Neural progenitor cell (in vitro differentiated cells): ENCODE data around the gene GRID1. TPM values are rescaled to one million over a fixed set of nuclear protein-coding genes. Genes with fewer than 3 reads are reported as not detected.

Experiments
- DNase-seq: peaks from one replicate; pipeline ENCODE4 v3.0.0-alpha.2; 2016; ENCODE audit warnings: low spot score
- H2AFZ ChIP-seq: fragments of 200-600 bp; sonication (generic); replicated peaks from 2 replicates; pipeline ENCODE4 v1.6.1; 2016; ENCODE audit warnings: antibody characterized with exemption
- H3F3A ChIP-seq: fragments of 200-600 bp; sonication (generic); 2 replicates; pipeline ENCODE4 v1.6.1; 2016; ENCODE audit warnings: antibody characterized with exemption, low read depth
- H3K27ac ChIP-seq: fragments of 200-600 bp; sonication (generic); 2 replicates; pipeline ENCODE4 v1.5.1; 2016; ENCODE audit warnings: mild to moderate bottlenecking
- H3K27me3 ChIP-seq: fragments of 200-600 bp; sonication (generic); 2 replicates; pipeline ENCODE4 v1.6.1; 2016; ENCODE audit warnings: mild to moderate bottlenecking, moderate library complexity
- H3K36me3 ChIP-seq: fragments of 200-600 bp; sonication (generic); 2 replicates; pipeline ENCODE4 v1.5.1; 2016
- H3K4me1 ChIP-seq: fragments of 200-600 bp; sonication (generic); 2 replicates; pipeline ENCODE4 v1.6.1; 2016; ENCODE audit warnings: mixed run types
- H3K4me2 ChIP-seq: fragments of 200-600 bp; sonication (generic); 2 replicates; pipeline ENCODE4 v1.6.1; 2016
- H3K4me3 ChIP-seq: fragments of 200-600 bp; sonication (generic); 2 replicates; pipeline ENCODE4 v1.5.1; 2016
- H3K79me2 ChIP-seq: fragments of 200-600 bp; sonication (generic); 2 replicates; pipeline ENCODE4 v1.6.1; 2016; ENCODE audit warnings: low read depth
- H3K9ac ChIP-seq: fragments of 200-600 bp; sonication (generic); 2 replicates; pipeline ENCODE4 v1.6.1; 2016
- H3K9me3 ChIP-seq: fragments of 200-600 bp; sonication (generic); 2 replicates; pipeline ENCODE4 v1.5.1; 2016; ENCODE audit warnings: low read depth
- H4K20me1 ChIP-seq: fragments of 200-600 bp; sonication (generic); 2 replicates; pipeline ENCODE4 v1.6.1; 2016; ENCODE audit warnings: low read depth
- H3K27ac Mint-ChIP-seq: 3 replicates; pipeline ENCODE4 v1.8.0; 2021; ENCODE audit warnings: mixed read lengths
- H3K27me3 Mint-ChIP-seq: 2 replicates; pipeline ENCODE4 v1.8.0; 2022; ENCODE audit warnings: low read depth, mild to moderate bottlenecking, inconsistent platforms, moderate library complexity, mixed read lengths; ENCODE audit not compliant: insufficient read depth
- H3K36me3 Mint-ChIP-seq: 3 replicates; pipeline ENCODE4 v1.8.0; 2021; ENCODE audit warnings: mixed read lengths
- H3K4me1 Mint-ChIP-seq: 3 replicates; pipeline ENCODE4 v1.8.0; 2021; ENCODE audit warnings: mixed read lengths
- H3K4me3 Mint-ChIP-seq: 3 replicates; pipeline ENCODE4 v1.8.0; 2021; ENCODE audit warnings: mild to moderate bottlenecking, moderate library complexity, mixed read lengths
- H3K9me3 Mint-ChIP-seq: 3 replicates; pipeline ENCODE4 v1.8.0; 2020; ENCODE audit warnings: mixed read lengths
- CTCF ChIP-seq: fragments of 200-600 bp; sonication (generic); IDR thresholded peaks from 2 replicates; pipeline ENCODE4 v1.5.1; 2017; ENCODE audit warnings: antibody characterized with exemption, mild to moderate bottlenecking
- EZH2 ChIP-seq: fragments of 200-600 bp; sonication (generic); IDR thresholded peaks from 2 replicates; pipeline ENCODE4 v1.6.1; 2017; ENCODE audit warnings: antibody characterized with exemption, mild to moderate bottlenecking, moderate library complexity
- EZH2phosphoT487 ChIP-seq: fragments of 200-600 bp; sonication (generic); IDR thresholded peaks from 2 replicates; pipeline ENCODE4 v1.6.1; 2017; ENCODE audit warnings: antibody characterized with exemption
- total RNA-seq: library from RNA; depleted of rRNA; stranded (reverse); fragments of >200 nt; gene quantifications from 2 replicates; pipeline ENCODE4 v1.2.3, GENCODE V29; 2015; ENCODE audit warnings: low replicate concordance

GRID1 gene
- total RNA-seq, 1 donor from 2014 or later = not detected

GRCh38 chr10:86049442-86049841, 317.2 kb downstream of the GRID1 start:
- Histone ChIP-seq H3F3A (no peaks in the 10 kb centered on the region), H3K9me3 (no peaks in the 10 kb centered on the region), H3K9ac (no peak overlapping the region), H2AFZ (no peak overlapping the region), H3K4me2 (no peak overlapping the region), H4K20me1 (no peaks in the 10 kb centered on the region), H3K36me3 (no peaks in the 10 kb centered on the region), H3K4me3 (no peak overlapping the region), H3K27ac (no peak overlapping the region), H3K4me1 (no peaks in the 10 kb centered on the region), H3K27me3 (no peaks in the 10 kb centered on the region), H3K79me2 (no peaks in the 10 kb centered on the region)
- no peak for DNase-seq
- Mint-ChIP-seq H3K4me3 (no peak overlapping the region), H3K27me3 (peaks cover 2% of the 10 kb centered on the region), H3K4me1 (peaks cover 3% of the 10 kb centered on the region), H3K9me3 (no peaks in the 10 kb centered on the region), H3K36me3 (no peaks in the 10 kb centered on the region), H3K27ac (no peak overlapping the region)
- TF ChIP-seq EZH2 = no peak
- no peak for TF ChIP-seq EZH2phosphoT487
- no peak for TF ChIP-seq CTCF

GRCh38 chr10:86048973-86049372, 317.6 kb downstream of the GRID1 start:
- peaks cover 2% of the 10 kb centered on the region for H3K27me3 Mint-ChIP-seq
- Histone ChIP-seq H3K4me2 (no peak overlapping the region), H3K9ac (no peak overlapping the region), H3K36me3 (no peaks in the 10 kb centered on the region), H3K9me3 (no peaks in the 10 kb centered on the region), H3F3A (no peaks in the 10 kb centered on the region), H3K4me1 (no peaks in the 10 kb centered on the region), H3K27ac (no peak overlapping the region), H2AFZ (no peak overlapping the region), H3K4me3 (no peak overlapping the region), H3K79me2 (no peaks in the 10 kb centered on the region), H3K27me3 (no peaks in the 10 kb centered on the region), H4K20me1 (no peaks in the 10 kb centered on the region)
- no peak for DNase-seq
- no peak for TF ChIP-seq EZH2
- TF ChIP-seq EZH2phosphoT487 = no peak
- no peak for TF ChIP-seq CTCF
- H3K9me3 Mint-ChIP-seq = no peaks in the 10 kb centered on the region
- H3K4me1 Mint-ChIP-seq = peaks cover 3% of the 10 kb centered on the region
- no peak overlapping the region for H3K27ac Mint-ChIP-seq
- H3K36me3 Mint-ChIP-seq = no peaks in the 10 kb centered on the region
- H3K4me3 Mint-ChIP-seq = no peak overlapping the region

GRCh38 chr10:86048571-86048970, 318.0 kb downstream of the GRID1 start:
- no peak overlapping the region for H3K4me3 Mint-ChIP-seq
- no peaks in the 10 kb centered on the region for H3K36me3 Mint-ChIP-seq
- H3K27ac Mint-ChIP-seq = no peak overlapping the region
- Histone ChIP-seq H3K27me3 (no peaks in the 10 kb centered on the region), H3K9me3 (no peaks in the 10 kb centered on the region), H3K79me2 (no peaks in the 10 kb centered on the region), H3K36me3 (no peaks in the 10 kb centered on the region), H3K4me3 (no peak overlapping the region), H3K4me1 (no peaks in the 10 kb centered on the region), H3K9ac (no peak overlapping the region), H4K20me1 (no peaks in the 10 kb centered on the region), H3F3A (no peaks in the 10 kb centered on the region), H3K4me2 (no peak overlapping the region), H3K27ac (no peak overlapping the region), H2AFZ (no peak overlapping the region)
- no peak for DNase-seq
- peaks cover 3% of the 10 kb centered on the region for H3K4me1 Mint-ChIP-seq
- H3K9me3 Mint-ChIP-seq = no peaks in the 10 kb centered on the region
- no peak for TF ChIP-seq EZH2
- TF ChIP-seq EZH2phosphoT487 = no peak
- no peak for TF ChIP-seq CTCF
- H3K27me3 Mint-ChIP-seq = peaks cover 2% of the 10 kb centered on the region

- no peaks in the 10 kb centered on the region for H3K36me3 ChIP-seq
- no peaks in the 10 kb centered on the region for H4K20me1 ChIP-seq
- Mint-ChIP-seq H3K27ac (no peak overlapping the region), H3K27me3 (peaks cover 2% of the 10 kb centered on the region), H3K9me3 (no peaks in the 10 kb centered on the region), H3K4me3 (no peak overlapping the region), H3K36me3 (no peaks in the 10 kb centered on the region), H3K4me1 (peaks cover 3% of the 10 kb centered on the region)
- H3K4me1 ChIP-seq = no peaks in the 10 kb centered on the region
- TF ChIP-seq CTCF (no peak), EZH2 (no peak), EZH2phosphoT487 (no peak)
- DNase-seq = no peak
- no peaks in the 10 kb centered on the region for H3K9me3 ChIP-seq
- H3K79me2 ChIP-seq = no peaks in the 10 kb centered on the region
- H2AFZ ChIP-seq = no peak overlapping the region
- no peak overlapping the region for H3K4me2 ChIP-seq
- no peaks in the 10 kb centered on the region for H3F3A ChIP-seq
- no peak overlapping the region for H3K27ac ChIP-seq
- H3K27me3 ChIP-seq = no peaks in the 10 kb centered on the region
- H3K4me3 ChIP-seq = no peak overlapping the region
- H3K9ac ChIP-seq = no peak overlapping the region
Observed at GRCh38 chr10:86047588-86047987, 319.0 kb downstream of the GRID1 start.
